GM19324 (cell line): ENCODE data around the gene SPTSSA.
A peak's percentile ranks its signal among the peaks of the same experiment; 100 is the strongest.

ENCODE experiments used
- ATAC-seq: cut with Tn5 transposase; IDR thresholded peaks from one replicate; pipeline ENCODE4 v1.9.1; 2021; ENCODE audit warnings: mild to moderate bottlenecking, moderate library complexity; ENCODE audit not compliant: unreplicated experiment, low FRiP score

SPTSSA gene

DNA sequence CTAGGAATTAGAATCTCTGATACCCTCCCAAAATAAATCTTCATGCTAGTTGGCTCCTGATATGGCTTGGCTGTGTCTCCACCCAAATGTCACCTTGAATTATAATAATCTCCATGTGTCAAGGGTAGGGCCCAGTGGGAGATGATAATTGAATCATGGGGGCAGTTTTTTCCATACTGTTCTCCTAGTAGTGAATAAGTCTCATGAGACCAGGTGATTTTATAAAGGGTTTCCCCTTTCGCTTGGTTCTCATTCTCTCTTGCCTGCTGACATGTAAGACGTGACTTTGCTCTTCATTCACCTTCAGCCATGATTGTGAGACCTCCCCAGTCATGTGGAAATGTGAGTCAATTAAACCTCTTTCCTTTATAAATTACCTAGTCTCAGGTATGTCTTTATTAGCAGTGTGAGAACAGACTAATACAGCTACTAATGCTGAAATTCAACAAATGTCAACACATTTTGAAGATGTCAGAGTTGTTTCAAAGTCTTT, 12.2 kb upstream of the SPTSSA start:
- no peak for ATAC-seq

DNA sequence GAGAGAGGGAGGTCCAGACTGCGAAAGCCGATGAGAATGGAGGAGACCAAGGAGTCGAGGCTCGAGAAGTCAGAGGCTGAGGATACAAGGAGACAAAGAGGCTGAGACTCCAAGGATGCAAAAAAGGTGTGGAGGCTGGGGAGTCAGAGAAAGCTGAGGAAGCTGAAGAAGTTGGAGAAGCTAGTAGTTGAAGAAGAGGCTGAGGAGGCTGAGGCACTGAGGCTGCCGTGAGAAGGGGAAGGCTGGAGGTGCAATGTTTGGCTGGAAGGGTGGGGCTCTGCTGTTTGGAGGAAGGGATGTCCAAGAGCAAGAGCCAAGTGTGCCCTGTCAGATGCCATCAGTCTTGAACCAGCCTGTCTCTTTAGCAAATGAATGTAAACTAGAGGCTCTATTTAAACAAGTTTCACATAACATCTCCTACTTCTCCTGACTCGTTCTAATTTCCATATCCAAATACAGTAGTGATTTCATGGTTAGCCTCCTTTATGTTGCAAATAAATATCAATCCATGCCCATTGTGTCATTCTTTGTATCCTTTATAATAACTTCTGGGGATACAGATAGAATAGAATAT, 10.8 kb upstream of the SPTSSA start:
- no peak for ATAC-seq

GRCh38 chr14:34470319-34470718, 8.3 kb upstream of the SPTSSA start:
- ATAC-seq, result no peak

- ATAC-seq, result no peak
These were observed 4.7 kb upstream of the SPTSSA start for GRCh38 chr14:34466691-34467090.

GRCh38 chr14:34465069-34465859, 3.2 kb upstream of the SPTSSA start:
- no peak for ATAC-seq

DNA sequence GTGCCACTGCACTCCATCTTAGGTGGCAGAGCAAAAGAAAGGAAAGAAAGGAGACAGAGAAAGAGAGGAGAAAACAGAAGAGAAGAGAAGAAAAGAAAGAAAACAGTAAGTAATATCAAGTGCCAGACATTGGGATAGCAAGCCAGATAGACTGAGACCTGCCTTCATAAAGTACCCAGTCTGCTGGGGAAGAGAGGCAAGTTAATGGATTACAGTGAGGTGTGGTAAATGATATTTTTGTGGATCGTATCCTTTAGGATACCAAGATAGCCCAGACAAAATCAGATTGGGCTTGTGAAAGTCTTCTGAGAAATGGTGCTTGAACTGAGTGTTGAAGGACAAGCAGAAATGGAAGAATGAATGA, 1.5 kb upstream of the SPTSSA start:
- ATAC-seq, result no peak

DNA sequence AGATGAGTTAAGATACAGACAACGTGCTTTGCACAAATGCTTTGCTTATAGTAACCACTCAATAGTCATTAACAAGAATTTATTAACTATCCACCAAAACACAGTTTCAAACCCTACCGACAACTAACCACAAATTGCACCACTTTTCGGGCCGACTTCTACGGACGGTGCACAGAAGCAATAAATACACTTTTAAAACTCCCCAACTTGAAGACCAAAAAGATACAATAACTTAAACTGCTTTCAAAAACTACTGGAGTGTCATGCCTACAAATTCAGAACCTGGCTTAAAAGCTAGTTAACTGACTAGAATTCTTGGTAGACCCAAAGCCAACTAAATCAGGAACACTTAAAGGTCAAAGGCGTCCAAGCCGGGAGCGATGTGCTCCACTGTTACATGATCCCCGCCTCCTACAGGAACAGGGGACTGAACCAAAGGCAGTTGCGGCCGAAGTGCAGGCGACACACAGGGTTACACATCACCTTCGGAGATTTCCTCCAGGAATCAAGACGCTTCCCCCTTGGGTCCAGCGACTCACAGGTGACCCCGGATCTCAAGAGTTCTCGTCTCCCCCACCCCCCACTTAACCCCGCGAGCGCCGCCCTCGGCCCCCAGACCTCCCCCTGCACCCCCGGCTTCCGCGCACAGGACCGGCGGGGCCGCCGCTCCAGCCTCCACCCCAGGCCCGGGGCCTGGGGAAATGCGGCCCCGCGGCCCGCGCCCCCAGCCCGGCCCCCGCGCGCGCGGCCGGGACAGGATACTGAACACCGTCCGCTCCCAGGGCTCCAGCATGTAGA, 507 bp downstream of the SPTSSA start:
- ATAC-seq, result peak; percentile 11

- no peak for ATAC-seq
These were observed 1.2 kb downstream of the SPTSSA start for GRCh38 chr14:34460841-34461240.

GRCh38 chr14:34460295-34460694, 1.7 kb downstream of the SPTSSA start:
- ATAC-seq, result no peak

DNA sequence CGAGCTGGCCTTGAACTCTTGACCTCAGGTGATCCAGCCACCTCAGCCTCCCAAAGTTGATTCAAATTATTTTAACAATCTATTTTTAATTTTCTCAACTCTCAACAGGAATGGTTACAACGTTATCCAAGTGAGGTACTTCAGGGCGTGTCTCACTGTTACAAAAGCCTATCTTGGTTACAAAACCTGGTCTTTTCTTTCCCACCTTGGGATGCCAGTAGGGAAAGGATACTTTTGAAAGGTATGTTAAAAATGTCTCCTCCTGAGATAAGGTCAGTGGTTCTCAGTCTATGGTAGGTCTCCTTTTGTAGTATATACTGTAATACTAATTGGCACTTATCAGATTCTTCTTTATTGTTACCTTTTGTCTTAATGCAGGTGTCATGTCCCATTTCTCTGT, 4.9 kb downstream of the SPTSSA start:
- ATAC-seq, result no peak

DNA sequence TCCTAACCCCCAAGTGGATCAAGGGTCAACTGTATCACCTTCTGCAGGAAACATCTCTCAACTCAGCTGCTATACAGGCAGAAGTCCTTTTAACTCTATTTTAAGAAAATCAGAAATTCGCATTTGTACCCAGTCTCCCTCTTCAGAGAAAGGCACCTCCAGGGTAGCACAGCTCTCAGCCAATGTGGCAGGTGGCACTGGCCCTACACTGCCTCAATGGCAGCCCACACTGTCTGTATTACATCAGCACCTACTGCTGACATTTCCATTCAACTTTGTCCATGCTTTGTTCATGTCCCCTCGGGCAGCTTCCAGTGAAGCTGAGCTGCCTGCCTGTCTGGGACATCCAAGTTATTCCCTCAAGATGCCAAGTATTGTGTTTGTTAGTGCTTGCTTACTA, 8.8 kb downstream of the SPTSSA start:
- ATAC-seq, result no peak

GRCh38 chr14:34452258-34452822, 9.7 kb downstream of the SPTSSA start:
- no peak for ATAC-seq

DNA sequence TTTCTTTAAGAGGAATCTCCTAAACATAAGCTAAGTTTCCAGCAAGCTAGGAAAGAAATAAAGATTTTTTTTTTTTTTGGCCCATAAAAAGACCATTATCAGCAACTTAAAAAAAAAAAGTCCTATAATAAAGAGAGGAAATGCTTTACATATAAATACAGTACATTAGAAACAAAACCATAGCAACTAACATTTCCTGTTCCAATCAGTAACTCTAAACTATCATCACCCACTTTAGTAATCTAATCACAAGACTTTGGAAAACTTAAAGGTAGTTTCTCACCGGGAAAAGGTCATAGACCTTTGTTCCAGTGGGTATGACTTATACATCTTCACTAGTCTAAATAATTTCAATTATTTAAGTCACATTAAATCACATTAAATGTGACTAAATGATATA, 11.1 kb downstream of the SPTSSA start:
- no peak for ATAC-seq

GRCh38 chr14:34450542-34450915, 11.5 kb downstream of the SPTSSA start:
- no peak for ATAC-seq

DNA sequence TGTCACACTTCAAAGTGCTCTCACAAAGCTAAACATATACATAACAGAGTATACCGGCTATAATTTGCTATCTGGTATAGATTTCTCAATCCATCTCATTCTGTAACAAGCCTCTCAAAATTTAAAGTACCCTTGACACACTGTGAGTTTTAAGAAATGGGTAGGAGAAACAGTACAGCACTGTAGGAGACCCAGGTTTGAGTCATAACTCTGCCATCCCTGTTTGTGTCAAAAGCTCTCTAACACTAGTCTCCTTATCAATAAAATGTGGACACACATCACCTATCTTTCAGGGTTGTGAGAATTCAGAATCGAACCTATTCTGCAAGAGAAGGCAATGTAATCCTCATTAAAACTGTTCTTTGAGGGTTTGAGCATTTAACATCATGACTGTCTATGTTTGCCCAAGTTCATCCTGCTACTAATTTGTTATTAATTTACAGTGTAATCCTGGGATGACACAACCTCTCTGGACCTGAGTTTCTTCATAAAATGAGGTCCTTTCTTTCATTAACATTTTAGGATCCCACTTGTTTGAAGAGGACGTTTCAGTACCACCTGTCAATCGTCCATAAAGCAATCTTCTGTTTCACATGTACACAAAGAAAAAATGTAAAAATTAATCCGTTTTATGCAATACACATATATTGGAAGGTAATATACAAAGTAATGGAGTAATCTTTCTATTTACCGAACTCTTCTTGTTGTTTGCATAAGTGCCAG, 12.1 kb downstream of the SPTSSA start:
- ATAC-seq, result no peak

GRCh38 chr14:34439090-34439489, 22.9 kb downstream of the SPTSSA start:
- ATAC-seq, result no peak

- ATAC-seq, result no peak
These were observed 23.6 kb downstream of the SPTSSA start for GRCh38 chr14:34438438-34438837.

DNA sequence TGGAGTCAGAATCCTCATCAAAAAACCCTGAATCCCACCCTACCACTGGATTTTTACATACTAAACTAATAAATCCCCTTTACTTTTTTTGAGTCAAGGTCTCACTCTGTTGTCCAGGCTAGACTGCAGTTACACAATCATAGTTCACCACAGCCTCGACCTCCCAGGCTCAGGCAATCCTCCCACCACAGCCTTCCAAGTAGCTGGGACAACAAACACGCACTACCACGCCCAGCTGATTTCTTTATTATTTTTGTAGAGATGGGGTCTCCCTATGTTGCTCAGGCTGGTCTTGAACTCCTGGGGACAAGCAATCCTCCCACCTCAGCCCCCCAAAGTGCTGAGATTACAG, 24.3 kb downstream of the SPTSSA start:
- no peak for ATAC-seq

- no peak for ATAC-seq
These were observed 24.9 kb downstream of the SPTSSA start for GRCh38 chr14:34436960-34437728.
